A549 treated with DMSO at 1 μM for 4 hours (cell line): Measurements from ENCODE around the gene E2F1. TPM values are rescaled to one million over a fixed set of nuclear protein-coding genes. Genes with fewer than 3 reads are reported as not detected.

Source experiments
- total RNA-seq: library from RNA; stranded (reverse); fragments of 200-300 nt; extraction: Qiagen RNA extraction; gene quantifications from 5 replicates; pipeline ENCODE4 v1.2.3, GENCODE V29; 2022; ENCODE audit warnings: low read depth

The E2F1 gene, protein sequence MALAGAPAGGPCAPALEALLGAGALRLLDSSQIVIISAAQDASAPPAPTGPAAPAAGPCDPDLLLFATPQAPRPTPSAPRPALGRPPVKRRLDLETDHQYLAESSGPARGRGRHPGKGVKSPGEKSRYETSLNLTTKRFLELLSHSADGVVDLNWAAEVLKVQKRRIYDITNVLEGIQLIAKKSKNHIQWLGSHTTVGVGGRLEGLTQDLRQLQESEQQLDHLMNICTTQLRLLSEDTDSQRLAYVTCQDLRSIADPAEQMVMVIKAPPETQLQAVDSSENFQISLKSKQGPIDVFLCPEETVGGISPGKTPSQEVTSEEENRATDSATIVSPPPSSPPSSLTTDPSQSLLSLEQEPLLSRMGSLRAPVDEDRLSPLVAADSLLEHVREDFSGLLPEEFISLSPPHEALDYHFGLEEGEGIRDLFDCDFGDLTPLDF
- 28.9 to 32.1 TPM (median 29.9 TPM) in 5 replicates for total RNA-seq

GRCh38 chr20:33686100-33686983 is at the start of gene E2F1:
E2F1 (minus strand) TSS chr20:33686385; CDS start chr20:33686264, 121 bp downstream.

GRCh38 chr20:33731693-33732165 is 45.5 kb upstream of the E2F1 start, which contains the start of gene ZNF341:
ZNF341 (plus strand) TSS chr20:33731996; CDS start chr20:33732022, 26 bp downstream.

DNA sequence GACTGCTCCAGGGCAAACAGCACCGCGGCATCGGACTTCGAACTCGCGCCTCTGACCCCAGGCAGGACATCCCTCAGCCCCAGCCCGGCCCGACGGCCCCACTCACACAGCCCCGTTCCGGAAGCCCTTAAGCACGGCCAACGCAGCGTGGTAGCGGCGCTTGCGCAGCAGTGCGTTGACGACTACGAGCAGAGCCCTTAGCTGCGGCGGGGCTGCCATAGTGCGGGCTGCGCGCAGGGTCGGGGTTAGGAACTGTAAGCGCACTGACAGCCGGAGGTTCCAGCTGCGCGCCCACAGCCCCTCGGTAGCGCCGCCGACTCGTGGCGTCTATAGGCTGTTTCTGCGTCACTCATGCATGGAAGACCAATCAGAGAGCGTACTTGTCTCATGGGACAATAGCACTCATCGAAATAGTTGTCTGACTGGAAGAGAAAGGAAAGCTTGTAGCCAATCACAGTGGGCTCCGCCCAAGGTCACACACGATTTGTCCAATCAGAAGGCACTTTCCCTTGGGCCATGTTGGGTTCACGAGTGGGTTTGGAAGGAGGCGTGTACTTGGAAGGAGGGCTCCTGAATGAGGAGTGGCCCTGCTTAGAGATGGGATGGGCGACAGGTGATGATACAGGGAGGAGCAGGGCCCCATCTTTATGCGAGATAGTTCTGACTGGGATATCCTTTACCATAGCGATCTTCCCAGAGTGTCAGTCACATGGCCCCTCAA is 34.0 kb upstream of the E2F1 start, which contains the start of gene PXMP4:
Gene PXMP4 (minus strand): TSS at position 322 of the 721 bp plus-strand sequence. CDS start 103 bp downstream, at position 219.

GRCh38 chr20:33674294-33675135 is 11.7 kb downstream of the E2F1 start, which contains the start of gene NECAB3:
NECAB3 (minus strand) TSS chr20:33674428; CDS start chr20:33674352, 76 bp downstream.

DNA sequence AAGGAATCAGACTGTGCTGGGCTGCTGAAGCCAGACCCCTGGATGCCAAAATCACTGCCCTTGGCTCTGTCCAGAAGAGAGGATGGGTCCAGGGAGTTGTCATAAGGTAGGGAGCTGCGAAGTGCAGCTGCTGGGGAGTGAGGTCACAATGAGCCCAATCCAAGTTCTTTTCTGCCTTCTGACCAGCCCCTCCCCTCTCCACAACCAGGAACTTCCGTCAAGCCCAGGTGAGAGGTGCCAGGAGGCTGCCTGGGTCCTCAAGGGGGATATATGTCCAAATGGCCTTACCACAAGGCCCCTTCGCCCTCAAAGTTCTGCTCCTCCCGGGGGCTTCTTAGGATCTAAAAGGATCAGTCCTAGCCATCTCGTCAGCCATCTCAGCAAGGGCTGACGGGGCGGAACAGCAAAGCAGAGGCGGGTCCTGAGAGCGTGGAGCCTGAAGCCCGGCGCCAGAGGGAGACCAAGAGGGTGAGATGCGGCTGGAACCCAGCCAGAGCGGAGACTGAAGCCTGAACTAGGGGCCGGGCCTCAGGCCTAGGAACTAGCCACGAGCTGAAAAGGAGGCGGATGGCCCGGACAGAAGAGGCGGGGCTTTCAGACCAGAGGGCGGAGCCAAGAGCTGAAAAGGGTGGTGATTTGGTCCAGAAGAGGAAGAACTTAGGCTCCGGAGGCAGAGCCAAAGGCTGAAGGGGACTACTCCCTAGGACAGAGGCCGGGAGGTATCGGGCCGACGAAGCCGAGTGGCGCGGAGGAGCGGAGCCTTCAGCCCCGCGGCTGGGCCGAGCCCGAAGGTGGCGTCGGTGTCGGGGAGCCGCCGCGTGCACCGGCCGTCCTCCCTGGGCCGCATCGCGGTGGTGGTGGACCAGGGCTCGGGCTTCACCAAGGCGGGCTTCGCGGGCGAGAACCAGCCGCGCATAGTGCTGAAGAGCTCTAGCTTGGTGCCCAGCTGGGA is 19.6 kb downstream of the E2F1 start, which contains the start of gene ACTL10:
Gene ACTL10 (plus strand): TSS at position 651 of the 952 bp plus-strand sequence. CDS start 555 bp downstream, outside the sequence.

DNA sequence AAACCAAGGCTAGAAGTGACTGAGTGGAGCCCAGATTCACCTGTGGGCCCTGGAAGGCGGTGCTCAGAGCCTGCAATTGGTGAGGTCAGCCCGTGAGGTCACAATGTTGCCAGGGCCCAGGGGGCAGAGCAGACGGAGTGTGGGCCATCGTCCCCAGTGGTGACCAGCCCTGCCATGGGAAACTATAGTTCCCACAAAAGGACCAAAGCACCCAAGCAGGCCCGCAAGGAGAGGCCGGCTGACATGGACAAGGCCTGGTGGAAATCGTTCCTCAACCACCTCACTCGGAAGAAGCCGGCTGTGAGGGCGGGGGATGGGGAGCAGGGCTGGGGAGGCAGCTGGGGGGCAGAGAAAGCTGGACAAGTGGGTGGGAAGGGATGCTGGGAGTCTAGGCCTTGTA is 24.0 kb downstream of the E2F1 start, which contains the start of gene C20orf144:
Gene C20orf144 (plus strand): TSS at position 156 of the 400 bp plus-strand sequence. CDS start 19 bp downstream, at position 175.

Other genes starting within 250 kb of the E2F1 start
- gene SNTA1, start 242.6 kb downstream of the E2F1 start, total RNA-seq = 9.8 to 12.3 TPM (median 10.3 TPM) in 5 replicates
- gene CBFA2T2, start 196.3 kb downstream of the E2F1 start, total RNA-seq = 5.0 to 7.5 TPM (median 6.5 TPM) in 5 replicates
- 0.05 to 0.15 TPM (median 0.10 TPM) in 3 of 5 replicates, not detected in the others for gene C20orf144, start 24.1 kb downstream of the E2F1 start, total RNA-seq
- gene ACTL10, start 19.4 kb downstream of the E2F1 start, total RNA-seq = 0.05 TPM in 1 of 5 replicates, not detected in the others
- 9.9 to 13.4 TPM (median 13.1 TPM) in 5 replicates for gene NECAB3, start 12.0 kb downstream of the E2F1 start, total RNA-seq
- gene PXMP4, start 33.9 kb upstream of the E2F1 start, total RNA-seq = 3.8 to 8.1 TPM (median 5.9 TPM) in 5 replicates
- gene ZNF341, start 45.6 kb upstream of the E2F1 start, total RNA-seq = 2.5 to 5.1 TPM (median 4.1 TPM) in 5 replicates
- gene CHMP4B, start 125.0 kb upstream of the E2F1 start, total RNA-seq = 168 to 185 TPM (median 179 TPM) in 5 replicates